H1 (cell line): ENCODE measurements around the gene MBOAT1. TPM values are rescaled to one million over a fixed set of nuclear protein-coding genes. Genes with fewer than 3 reads are reported as not detected.

Experiments
- CTCF ChIA-PET: fragments of 300-600 bp; sonication (Branson Sonifier 250); formaldehyde crosslinking; loops from one replicate; lab custom pipeline; 2021; ENCODE audit not compliant: partially characterized antibody; lab: Charles Lee
- POLR2A ChIA-PET: fragments of 300-600 bp; sonication (Branson Sonifier 250); formaldehyde crosslinking; loops from one replicate; lab custom pipeline; 2021; ENCODE audit warnings: inconsistent platforms; ENCODE audit not compliant: partially characterized antibody; lab: Charles Lee
- DNase-seq, 2 experiments: peaks; one replicate each; pipeline versions ENCODE4 v3.0.0 to v3.0.0-alpha.2; 2010 to 2022; ENCODE audit warnings: low spot score in 2 of 2, low read depth in 1 of 2, mixed read lengths in 1 of 2
- FAIRE-seq: peaks from 2 replicates; lab custom pipeline; 2011; peaks lifted over from hg19 to GRCh38; lab: Jason Lieb, UNC
- H2AFZ ChIP-seq: 2 replicates; pipeline ENCODE4 v1.8.1; 2012; ENCODE audit warnings: low read length, inconsistent platforms
- H2AK5ac ChIP-seq: 2 replicates; pipeline ENCODE4 v1.6.1; 2013; ENCODE audit warnings: low read depth, low read length
- H2BK120ac ChIP-seq: replicated peaks from 2 replicates; pipeline ENCODE3; 2013; ENCODE audit warnings: low read depth, low read length, inconsistent platforms
- H2BK12ac ChIP-seq: 2 replicates; pipeline ENCODE4 v1.6.1; 2013; ENCODE audit warnings: low read depth, low read length
- H2BK15ac ChIP-seq: 2 replicates; pipeline ENCODE4 v1.6.1; 2013; ENCODE audit warnings: low read length
- H2BK20ac ChIP-seq: 2 replicates; pipeline ENCODE4 v1.6.1; 2013; ENCODE audit warnings: low read length
- H2BK5ac ChIP-seq: 2 replicates; pipeline ENCODE4 v1.6.1; 2013; ENCODE audit warnings: low read depth, low read length
- H3K14ac ChIP-seq: 2 replicates; pipeline ENCODE4 v1.6.1; 2013; ENCODE audit warnings: inconsistent platforms; ENCODE audit not compliant: insufficient read length
- H3K18ac ChIP-seq: 2 replicates; pipeline ENCODE4 v1.6.1; 2013; ENCODE audit warnings: low read length; ENCODE audit errors: extremely low read depth
- H3K23ac ChIP-seq: 2 replicates; pipeline ENCODE4 v1.6.1; 2013; ENCODE audit warnings: inconsistent platforms; ENCODE audit not compliant: insufficient read length
- H3K23me2 ChIP-seq: 2 replicates; pipeline ENCODE4 v1.6.1; 2013; ENCODE audit warnings: low read depth, low read length
- H3K27ac ChIP-seq: 2 replicates; pipeline ENCODE4 v1.6.1; 2011; ENCODE audit warnings: low read depth, low read length, inconsistent platforms
- H3K27me3 ChIP-seq, 4 experiments: replicated peaks in 1 of 4; 1 replicate in 1 of 4; 2 replicates in 3 of 4; pipeline versions ENCODE4 v1.6.1 to v1.8.1; 2011 to 2013; ENCODE audit warnings: low read length in 3 of 4, mild to moderate bottlenecking in 3 of 4, inconsistent platforms in 2 of 4, mixed read lengths in 2 of 4, moderate library complexity in 1 of 4; ENCODE audit not compliant: control insufficient read depth in 3 of 4, insufficient read depth in 3 of 4; ENCODE audit errors: extremely low read depth in 1 of 4
- H3K36me3 ChIP-seq, 4 experiments: 2 replicates each; pipeline versions ENCODE4 v1.6.1 to v1.8.1; 2011 to 2013; ENCODE audit warnings: mild to moderate bottlenecking in 4 of 4, low read length in 3 of 4, moderate library complexity in 2 of 4, control low read depth in 1 of 4, inconsistent platforms in 1 of 4; ENCODE audit not compliant: insufficient read depth in 4 of 4, control insufficient read depth in 2 of 4
- H3K4ac ChIP-seq: replicated peaks from 2 replicates; pipeline ENCODE3; 2013; ENCODE audit warnings: low read length, low read depth, mixed read lengths, inconsistent platforms; ENCODE audit not compliant: insufficient read length
- H3K4me1 ChIP-seq, 4 experiments: replicated peaks in 1 of 4; 1 replicate in 1 of 4; 2 replicates in 3 of 4; pipeline versions ENCODE4 v1.6.1 to v1.8.1; 2011 to 2013; ENCODE audit warnings: low read length in 3 of 4, inconsistent platforms in 2 of 4, mixed read lengths in 1 of 4; ENCODE audit not compliant: insufficient read depth in 4 of 4, control insufficient read depth in 3 of 4
- H3K4me2 ChIP-seq, 2 experiments: 2 replicates each; pipeline versions ENCODE4 v1.6.1 to v1.8.1; 2011 to 2013; ENCODE audit warnings: low read depth in 2 of 2, low read length in 2 of 2, control low read depth in 1 of 2, inconsistent platforms in 1 of 2, mild to moderate bottlenecking in 1 of 2; ENCODE audit not compliant: insufficient read depth in 1 of 2
- H3K4me3 ChIP-seq, 4 experiments: fragments of 200-600, 300-600 bp in 1 of 4; sonication (generic), shearing (Covaris generic), sonication (Bioruptor Twin) in 1 of 4; 2 replicates each; pipeline versions ENCODE4 v1.5.1 to v1.8.1; 2011 to 2016; ENCODE audit warnings: low read length in 4 of 4, low read depth in 3 of 4, control low read depth in 2 of 4, inconsistent platforms in 2 of 4, mild to moderate bottlenecking in 2 of 4, mixed read lengths in 1 of 4, moderate library complexity in 1 of 4; ENCODE audit not compliant: insufficient read depth in 2 of 4; ENCODE audit errors: extremely low read depth in 1 of 4
- H3K56ac ChIP-seq: replicated peaks from 2 replicates; pipeline ENCODE3; 2013; ENCODE audit warnings: low read depth, mild to moderate bottlenecking, mixed read lengths, low read length, inconsistent platforms; ENCODE audit not compliant: insufficient read length
- H3K79me1 ChIP-seq: 2 replicates; pipeline ENCODE4 v1.6.1; 2013; ENCODE audit warnings: low read depth, low read length, control low read depth
- H3K79me2 ChIP-seq, 2 experiments: 2 replicates each; pipeline versions ENCODE4 v1.6.1 to v1.8.1; 2012 to 2013; ENCODE audit warnings: low read length in 2 of 2, mild to moderate bottlenecking in 2 of 2, inconsistent platforms in 1 of 2; ENCODE audit not compliant: insufficient read depth in 2 of 2, control insufficient read depth in 1 of 2
- H3K9ac ChIP-seq, 4 experiments: replicated peaks in 1 of 4; 1 replicate in 1 of 4; 2 replicates in 3 of 4; pipeline versions ENCODE4 v1.6.1 to v1.8.1; 2011 to 2013; ENCODE audit warnings: low read depth in 3 of 4, low read length in 3 of 4, control low read depth in 2 of 4, mild to moderate bottlenecking in 2 of 4, moderate library complexity in 2 of 4, inconsistent platforms in 1 of 4; ENCODE audit errors: extremely low read depth in 1 of 4
- H3K9me3 ChIP-seq, 2 experiments: 2 replicates each; pipeline versions ENCODE4 v1.6.1 to v1.8.1; 2012 to 2013; ENCODE audit warnings: mild to moderate bottlenecking in 2 of 2, moderate library complexity in 2 of 2, control low read depth in 1 of 2, inconsistent platforms in 1 of 2, low read depth in 1 of 2, low read length in 1 of 2, mixed read lengths in 1 of 2; ENCODE audit not compliant: insufficient read depth in 2 of 2
- H4K20me1 ChIP-seq, 2 experiments: replicated peaks in 1 of 2; 2 replicates each; pipeline versions ENCODE3 to v1.8.1; 2011 to 2013; ENCODE audit warnings: inconsistent platforms in 2 of 2, low read length in 2 of 2, mild to moderate bottlenecking in 1 of 2; ENCODE audit not compliant: insufficient read depth in 2 of 2, control insufficient read depth in 1 of 2
- H4K5ac ChIP-seq: 2 replicates; pipeline ENCODE4 v1.6.1; 2013; ENCODE audit warnings: low read length, low read depth, mixed read lengths, inconsistent platforms; ENCODE audit not compliant: insufficient read length
- H4K8ac ChIP-seq: 2 replicates; pipeline ENCODE4 v1.8.0; 2013; ENCODE audit warnings: mild to moderate bottlenecking, moderate library complexity, low read length, inconsistent platforms; ENCODE audit not compliant: insufficient read depth; ENCODE audit errors: extremely low read depth
- H4K91ac ChIP-seq: replicated peaks from 2 replicates; pipeline ENCODE3; 2013; ENCODE audit warnings: low read length, mixed read lengths, inconsistent platforms; ENCODE audit not compliant: insufficient read length
- SP4 ChIP-seq: IDR thresholded peaks from 2 replicates; pipeline ENCODE4 v1.6.1; 2012; ENCODE audit warnings: low read length, inconsistent platforms
- SUZ12 ChIP-seq: fragments of 200-600 bp; sonication (generic); IDR thresholded peaks from 2 replicates; pipeline ENCODE4 v1.6.1; 2012; ENCODE audit warnings: mild to moderate bottlenecking, inconsistent platforms, low read length, moderate library complexity, mixed read lengths
- WGBS, 2 experiments: shearing (Covaris generic) in 1 of 2; methylation state at CpG; one replicate each; pipeline versions ENCODE4 v1.1.6 to v1.1.7; 2013 to 2015; ENCODE audit warnings: low lambda C conversion rate in 2 of 2, mixed read lengths in 2 of 2, inconsistent platforms in 1 of 2, low coverage in 1 of 2, missing lambda C conversion rate in 1 of 2; ENCODE audit not compliant: insufficient replicate concordance in 2 of 2, insufficient coverage in 1 of 2, insufficient read length in 1 of 2; ENCODE audit errors: extremely low coverage in 1 of 2, missing lambda C conversion rate in 1 of 2; 5-methylcytosine and 5-hydroxymethylcytosine counted together
- polyA plus RNA-seq, 7 experiments: library from polyadenylated mRNA; depleted of rRNA in 3 of 7; stranded (reverse) in 5 of 7; unstranded in 2 of 7; fragments of >200 nt in 5 of 7; fragments of 200-250 nt in 2 of 7; gene quantifications; 1 replicate in 5 of 7; 2 replicates in 1 of 7; 4 replicates in 1 of 7; pipeline versions ENCODE4 v1.2.1 to v1.2.3, GENCODE V29; 2011 to 2013; ENCODE audit warnings: missing spikeins in 2 of 7, mixed read lengths in 2 of 7
- total RNA-seq: library from RNA; stranded (reverse); fragmentation: NEBNext Ultra II Directional; extraction: Animal tissue kit (Norgen Biotek cat#: 25700); gene quantifications from 2 replicates; pipeline ENCODE4 v1.2.1, GENCODE V29; 2021
- TF ChIP-seq, protein P1 (sequence below): IDR thresholded peaks from 2 replicates; pipeline ENCODE4 v1.6.1; 2011; ENCODE audit warnings: low read depth, mild to moderate bottlenecking, low read length; ENCODE audit not compliant: insufficient read depth

MBOAT1 gene
- total and polyA plus RNA-seq, 2 of the 8 experiments (the other 6 are each of a cell fraction or from before 2014, with no cell fraction given): 4.9 to 19.5 TPM

GRCh38 chr6:20229881-20230280, 17.6 kb upstream of the MBOAT1 start:
- Histone ChIP-seq H2AFZ (no peak overlapping the region), H3K79me1 (no peaks in the 10 kb centered on the region), H3K36me3 (no peaks in the 10 kb centered on the region), H3K4me3 (no peak overlapping the region), H3K56ac (no peak overlapping the region), H3K14ac (no peak overlapping the region), H3K9ac (no peak overlapping the region), H4K8ac (no peak overlapping the region), H2BK15ac (no peak overlapping the region), H3K23ac (no peak overlapping the region), H3K4me1 (no peaks in the 10 kb centered on the region), H4K20me1 (no peaks in the 10 kb centered on the region), H4K91ac (no peak overlapping the region), H3K27me3 (no peaks in the 10 kb centered on the region), H2BK20ac (no peak overlapping the region), H3K9me3 (no peaks in the 10 kb centered on the region), H3K18ac (no peak overlapping the region), H2BK5ac (no peak overlapping the region), H4K5ac (no peak overlapping the region), H3K27ac (no peak overlapping the region), H2AK5ac (no peak overlapping the region), H2BK12ac (no peak overlapping the region), H3K4me2 (no peak overlapping the region), H2BK120ac (no peak overlapping the region), H3K79me2 (no peaks in the 10 kb centered on the region), H3K4ac (no peak overlapping the region), H3K23me2 (no peaks in the 10 kb centered on the region)
- WGBS, 2 experiments: 83% methylated on average over 4 of the region's 4 CpGs; no CpG with 5 or more reads in 1 of the 2 experiments
- TF ChIP-seq SUZ12: no peak
- no peak for TF ChIP-seq SP4
- TF ChIP-seq, protein P1, sequence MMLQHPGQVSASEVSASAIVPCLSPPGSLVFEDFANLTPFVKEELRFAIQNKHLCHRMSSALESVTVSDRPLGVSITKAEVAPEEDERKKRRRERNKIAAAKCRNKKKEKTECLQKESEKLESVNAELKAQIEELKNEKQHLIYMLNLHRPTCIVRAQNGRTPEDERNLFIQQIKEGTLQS: 0 out of 2 replicates have a peak, but pooled peaks have one; percentile 1
- POLR2A ChIA-PET: no interaction called here
- DNase-seq: no peak
- FAIRE-seq: no peak
- CTCF ChIA-PET: interaction anchor here (1.0 kb wide), 1 partner anchor 16 kb away, joined by 4 read pairs; no protein-coding TSS in a partner anchor
